Frontal cortex (tissue), 4 donors: ENCODE measurements around the gene PLS1. TPM values are rescaled to one million over a fixed set of nuclear protein-coding genes. Genes with fewer than 3 reads are reported as not detected.

Experiments used
- DNase-seq, 2 donors: peaks; one replicate each; pipeline ENCODE4 v3.0.0; 2012; ENCODE audit warnings: low spot score in 2 of 2
- FAIRE-seq: peaks from 2 replicates; lab custom pipeline; 2012; peaks lifted over from hg19 to GRCh38; lab: Jason Lieb, UNC
- total RNA-seq: library from RNA; depleted of rRNA; stranded (reverse); fragments of >200 nt; gene quantifications from one replicate; pipeline ENCODE4 v1.2.3, GENCODE V29; 2014
- donor health status: control.
- donor health status: control.
- donor health status: control.

The PLS1 gene
- total RNA-seq, 1 donor from 2014 or later = 2.4 TPM

DNA sequence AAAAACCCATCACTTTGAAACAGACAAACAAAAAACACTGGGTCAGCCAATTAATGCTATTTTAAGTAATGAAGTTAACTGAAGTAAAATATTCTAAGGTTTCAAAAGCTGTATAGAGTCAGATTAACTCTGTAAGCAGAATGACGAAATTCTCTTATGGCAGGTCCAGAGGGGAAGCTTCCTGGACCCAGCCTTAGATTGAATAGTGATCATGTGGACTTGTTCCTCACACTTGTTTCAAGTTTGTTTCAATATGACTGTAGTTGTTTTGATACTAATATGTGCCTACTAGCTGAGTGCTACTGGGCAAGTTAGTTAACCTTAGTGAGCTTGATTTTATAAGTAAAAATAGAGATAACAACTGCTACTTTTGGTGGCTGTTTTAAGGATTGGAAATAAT is 32.6 kb downstream of the PLS1 start:
- FAIRE-seq (no peak), DNase-seq (no peak)

DNA sequence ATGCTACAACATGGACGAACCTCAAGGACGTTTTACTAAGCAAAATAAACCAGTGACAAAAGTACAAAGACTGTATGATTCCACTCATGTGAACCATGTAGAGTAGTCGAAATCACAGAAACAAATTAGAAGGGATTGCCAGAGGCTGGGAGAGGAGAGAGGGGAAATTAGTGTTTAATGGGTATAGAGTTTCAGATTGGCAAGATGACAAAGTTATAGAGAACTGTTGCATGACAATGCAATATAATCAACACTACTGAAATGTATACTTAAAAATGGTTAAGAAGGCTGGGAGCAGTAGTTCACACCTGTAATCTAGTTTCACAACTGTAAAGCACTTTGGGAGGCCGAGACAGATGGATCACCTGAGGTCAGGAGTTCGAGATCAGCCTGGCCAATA is 36.9 kb downstream of the PLS1 start:
- no peak for DNase-seq

DNA sequence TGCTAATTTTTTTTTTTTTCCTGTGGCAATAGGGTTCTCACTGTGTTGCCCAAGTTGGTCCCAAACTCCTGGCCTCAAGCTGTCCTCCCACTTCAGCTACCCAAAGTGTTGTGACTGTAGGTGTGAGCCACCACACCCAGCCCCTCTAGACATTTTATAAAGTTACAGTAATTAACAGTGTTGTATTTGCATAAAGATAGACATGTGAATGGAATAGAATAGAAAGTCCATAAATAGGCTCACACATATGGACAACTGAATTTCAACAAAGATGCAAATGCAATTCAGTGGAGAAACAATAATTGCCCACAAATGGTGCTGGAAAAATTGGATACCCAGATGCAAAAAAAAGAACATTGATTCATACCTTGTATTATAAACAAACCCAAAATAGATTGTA is 39.9 kb downstream of the PLS1 start:
- FAIRE-seq (no peak), DNase-seq (no peak)

More for the DNA sequence above, 36.9 kb downstream of the PLS1 start:
- FAIRE-seq = no peak

DNA sequence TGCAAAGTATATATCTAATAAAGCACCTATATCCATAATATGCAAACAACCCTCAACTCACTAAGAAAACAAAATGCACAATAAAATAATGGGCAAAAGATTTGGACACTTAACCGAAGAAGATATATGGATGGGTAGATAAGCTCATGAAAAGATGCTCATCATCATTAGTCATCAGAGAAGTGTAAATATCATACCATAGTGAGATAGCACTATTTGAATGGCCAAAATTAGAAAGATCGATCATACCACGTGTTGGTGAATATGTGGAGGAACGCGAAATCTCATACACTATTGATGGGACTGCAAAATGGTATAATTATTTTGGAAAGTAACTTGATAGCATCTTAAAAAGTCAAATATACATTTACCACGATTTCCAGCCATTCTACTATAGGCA is 40.5 kb downstream of the PLS1 start:
- FAIRE-seq (no peak), DNase-seq (no peak)

DNA sequence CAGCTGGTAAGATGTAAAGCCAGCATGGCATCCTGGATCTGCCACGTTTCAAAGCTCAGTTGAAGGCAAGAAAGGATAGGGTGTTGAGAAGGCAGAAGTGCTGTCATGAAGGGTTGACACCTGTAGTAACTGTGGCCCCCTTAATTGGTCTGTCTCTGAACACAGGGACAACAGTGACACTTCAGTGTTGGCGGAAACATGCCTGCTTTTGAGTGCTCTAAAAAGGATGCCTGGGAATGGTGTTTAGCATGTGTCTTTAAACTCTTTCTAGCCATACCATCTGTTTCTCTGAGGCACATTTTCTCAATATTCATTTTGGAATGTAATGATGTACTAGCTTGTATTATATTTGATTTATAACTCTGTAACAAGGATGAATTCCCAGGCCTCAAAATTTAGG is 42.1 kb downstream of the PLS1 start:
- FAIRE-seq (no peak), DNase-seq (no peak)

DNA sequence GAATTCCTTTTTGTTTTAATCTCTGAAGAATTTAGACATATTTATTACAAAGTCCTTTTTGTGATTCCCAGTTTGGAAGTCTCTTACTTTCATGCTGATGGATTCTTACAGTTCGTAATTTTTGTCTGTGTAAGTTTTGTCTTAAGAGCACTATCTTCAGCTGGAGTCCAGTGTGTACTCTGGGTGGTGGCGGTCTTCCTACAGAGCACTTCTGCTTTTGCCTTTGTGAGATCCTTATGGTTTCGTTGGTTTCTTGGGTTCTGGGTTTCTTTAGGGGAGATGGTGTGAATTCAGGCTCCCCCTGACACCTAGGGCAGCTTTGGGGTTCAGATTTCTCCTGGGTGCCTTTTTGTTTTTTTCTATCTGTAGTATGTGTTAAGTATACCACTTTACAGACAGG is 45.3 kb downstream of the PLS1 start:
- FAIRE-seq (no peak), DNase-seq (no peak)

DNA sequence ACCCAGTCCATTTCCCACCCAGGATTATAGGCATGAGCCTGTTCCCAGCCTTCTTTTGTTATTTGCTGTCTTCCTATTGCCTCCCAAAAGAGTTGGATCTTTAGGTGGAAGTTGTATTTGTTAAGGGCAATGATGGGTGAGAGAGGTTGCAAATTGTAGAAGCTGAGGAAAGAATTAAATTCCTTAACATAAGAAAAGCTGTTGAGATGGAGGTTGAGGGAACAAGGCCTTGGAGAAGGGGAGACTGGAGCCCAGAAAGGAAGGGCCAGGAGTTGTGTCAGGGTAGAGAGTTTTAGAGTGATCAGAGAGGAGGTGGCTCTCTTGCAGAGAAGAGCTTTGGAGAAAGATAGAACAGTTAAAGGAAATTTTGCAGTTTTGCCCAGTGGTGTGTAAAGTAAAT is 46.8 kb downstream of the PLS1 start:
- DNase-seq = no peak
- no peak for FAIRE-seq

DNA sequence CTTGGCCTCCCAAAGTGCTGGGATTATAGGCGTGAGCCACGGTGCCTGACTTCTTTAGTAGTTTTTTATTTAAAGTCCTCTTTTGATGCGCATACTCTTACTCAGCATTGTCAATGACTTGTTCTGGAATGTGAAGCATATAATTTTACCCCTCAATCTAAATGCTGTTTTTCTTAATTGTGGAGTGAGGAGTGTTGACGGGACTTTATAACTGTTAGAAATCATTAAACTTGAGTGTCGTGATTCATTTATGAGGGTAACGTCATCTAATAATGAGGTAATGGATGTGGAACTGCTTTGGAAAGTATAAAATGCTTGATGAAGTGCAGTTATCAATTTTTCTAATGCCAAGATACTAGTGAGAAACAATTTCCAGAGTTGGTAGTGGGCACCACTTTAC is 48.3 kb downstream of the PLS1 start:
- DNase-seq = no peak
- FAIRE-seq = no peak

DNA sequence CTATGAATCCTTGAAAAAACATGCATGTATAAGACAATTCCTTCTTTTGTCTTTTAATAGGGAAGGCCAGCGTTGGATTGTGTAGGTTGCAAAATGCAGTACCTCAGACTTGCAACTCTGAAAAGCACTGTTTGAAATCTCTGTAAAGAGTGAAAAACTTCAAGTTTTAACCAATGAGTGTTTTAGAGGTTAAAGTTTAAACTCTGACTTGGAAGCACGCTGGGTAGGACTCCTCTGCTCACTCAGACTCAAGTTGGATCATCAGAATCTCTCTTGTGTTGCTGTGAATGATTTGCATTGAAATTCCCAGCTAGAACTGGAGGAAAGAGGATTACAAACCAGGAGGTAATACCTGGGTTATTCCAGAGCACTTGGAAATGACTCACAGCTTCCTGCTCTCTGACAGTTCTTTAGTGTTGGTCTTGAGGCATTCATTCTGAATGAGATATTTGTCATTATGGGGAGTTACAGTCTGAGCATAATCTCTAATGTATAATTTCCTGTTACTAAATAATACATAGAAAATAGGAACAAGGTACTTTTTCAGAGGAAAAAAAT is 49.1 kb downstream of the PLS1 start:
- FAIRE-seq = no peak
- no peak for DNase-seq

DNA sequence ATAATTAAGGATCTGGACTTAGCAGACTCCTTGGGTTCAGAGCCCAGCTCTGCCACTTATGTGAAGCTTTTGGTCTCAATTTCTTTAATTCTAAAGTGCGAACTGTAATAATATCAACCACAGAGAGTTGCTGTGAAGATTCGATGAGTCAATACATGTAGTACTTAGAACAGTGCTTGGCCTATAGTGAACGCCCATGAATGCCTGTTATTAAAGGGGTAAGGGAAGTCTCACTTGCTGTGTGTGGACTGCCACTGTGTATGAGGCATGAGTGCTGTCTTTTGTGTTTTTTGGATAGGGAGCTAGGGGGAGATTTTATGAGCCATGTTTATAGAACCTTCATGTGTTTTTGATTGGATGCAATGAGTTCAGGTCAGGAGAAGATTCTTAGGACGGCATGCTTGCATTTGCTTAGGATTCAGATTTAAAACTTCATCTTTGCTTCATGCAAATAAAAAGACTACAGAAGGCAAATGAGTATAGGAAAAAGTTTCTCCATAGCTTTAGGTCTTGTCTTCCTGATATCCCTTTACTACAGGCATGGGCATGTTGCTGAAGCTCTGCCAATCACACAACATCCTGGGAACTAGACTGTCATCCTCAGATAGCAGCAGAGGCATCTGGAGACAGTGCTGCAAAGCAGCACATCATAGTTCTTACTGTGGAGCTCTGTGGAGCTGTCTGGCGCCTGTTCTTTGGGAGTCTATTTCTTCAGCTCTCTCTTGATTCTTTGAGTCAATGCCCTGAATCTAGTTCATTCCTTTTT is 50.0 kb downstream of the PLS1 start:
- FAIRE-seq (no peak), DNase-seq (no peak)

DNA sequence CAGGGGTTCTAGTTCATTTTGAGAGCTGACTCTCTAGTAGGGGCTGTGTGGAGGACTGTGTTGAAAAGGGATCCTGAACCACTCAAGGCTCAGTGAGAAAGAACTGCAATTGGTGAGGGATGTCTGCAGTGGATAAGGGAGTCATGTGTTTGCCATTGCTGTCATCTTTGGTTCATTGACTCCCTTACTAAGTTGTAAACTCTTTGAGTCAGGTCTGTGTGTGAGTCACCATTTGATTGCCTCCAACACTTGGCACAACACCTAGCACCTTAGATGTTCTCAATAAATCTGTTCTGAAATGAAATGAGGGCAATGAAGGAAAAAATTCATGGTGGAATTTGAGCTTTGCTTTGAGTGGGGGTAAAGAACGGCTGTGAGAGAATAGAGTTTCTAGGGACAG is 51.7 kb downstream of the PLS1 start:
- no peak for DNase-seq
- no peak for FAIRE-seq

DNA sequence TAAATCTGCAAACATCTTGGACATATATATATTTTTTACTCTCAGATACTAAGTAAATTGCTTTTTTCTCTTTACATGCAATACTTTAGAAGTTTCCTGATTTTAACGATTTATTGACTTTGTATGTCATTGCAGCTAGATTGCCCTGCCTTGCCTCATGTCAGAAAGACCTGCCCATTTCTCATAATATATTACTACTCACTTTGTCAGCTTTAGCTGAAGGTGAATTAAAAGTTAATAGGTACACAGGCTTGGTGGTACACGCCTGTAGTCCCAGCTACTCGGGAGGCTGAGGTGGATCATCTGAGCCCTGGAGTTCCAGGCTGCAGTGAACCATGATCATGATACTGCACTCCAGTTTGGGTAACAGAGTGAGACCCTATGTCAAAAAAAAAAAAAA is 52.8 kb downstream of the PLS1 start:
- DNase-seq (no peak), FAIRE-seq (no peak)

DNA sequence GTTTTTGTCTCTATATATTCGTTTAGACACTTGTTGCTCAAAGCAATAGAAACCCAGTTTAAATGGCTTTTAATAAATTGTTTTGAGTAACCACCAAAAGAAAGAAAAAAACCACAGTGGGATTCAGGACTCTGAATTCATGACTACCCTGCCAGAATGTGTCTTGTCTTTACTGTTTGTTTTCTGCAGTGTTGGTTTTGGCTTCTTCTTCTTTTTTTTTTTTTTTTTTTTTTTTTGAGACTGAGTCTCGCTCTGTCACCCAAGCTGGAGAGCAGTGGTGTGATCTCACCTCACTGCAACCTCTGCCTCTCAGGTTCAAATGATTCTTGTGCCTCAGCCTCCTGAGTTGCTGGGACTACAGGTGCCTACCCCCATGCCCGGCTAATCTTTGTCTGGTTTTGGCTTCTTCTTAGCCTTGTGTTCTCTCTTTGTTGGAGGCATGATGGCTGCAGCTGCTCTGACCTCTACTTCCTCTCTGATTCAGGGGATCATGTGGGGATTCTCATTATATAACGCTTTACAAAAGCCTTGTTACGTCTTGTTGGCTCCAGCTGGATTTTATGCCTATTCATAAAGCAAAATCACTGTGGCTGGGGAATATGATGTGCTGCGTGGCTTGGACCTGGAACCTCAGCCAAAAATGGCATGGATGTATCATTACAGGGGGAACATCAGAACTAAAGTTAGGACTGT is 54.0 kb downstream of the PLS1 start:
- DNase-seq (no peak), FAIRE-seq (no peak)

DNA sequence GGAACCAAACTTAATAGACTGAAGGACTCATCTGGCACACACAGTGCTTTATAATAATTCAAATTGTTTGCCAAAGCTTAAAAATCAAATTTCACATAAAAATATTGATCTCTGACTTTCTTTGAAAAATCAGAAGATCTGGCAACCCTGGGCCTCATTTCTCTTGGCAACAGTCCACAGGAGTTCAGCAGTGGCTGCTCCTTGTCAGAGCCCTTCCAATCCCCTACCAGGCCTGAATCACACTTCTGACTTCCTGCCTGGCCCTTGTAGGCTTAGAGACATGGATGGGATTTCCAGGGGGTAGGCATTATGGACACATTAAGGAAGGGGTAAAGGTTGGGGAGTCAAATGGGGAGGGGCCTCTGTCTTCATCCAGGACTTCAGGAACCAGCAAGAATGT is 55.5 kb downstream of the PLS1 start:
- DNase-seq (no peak), FAIRE-seq (no peak)

DNA sequence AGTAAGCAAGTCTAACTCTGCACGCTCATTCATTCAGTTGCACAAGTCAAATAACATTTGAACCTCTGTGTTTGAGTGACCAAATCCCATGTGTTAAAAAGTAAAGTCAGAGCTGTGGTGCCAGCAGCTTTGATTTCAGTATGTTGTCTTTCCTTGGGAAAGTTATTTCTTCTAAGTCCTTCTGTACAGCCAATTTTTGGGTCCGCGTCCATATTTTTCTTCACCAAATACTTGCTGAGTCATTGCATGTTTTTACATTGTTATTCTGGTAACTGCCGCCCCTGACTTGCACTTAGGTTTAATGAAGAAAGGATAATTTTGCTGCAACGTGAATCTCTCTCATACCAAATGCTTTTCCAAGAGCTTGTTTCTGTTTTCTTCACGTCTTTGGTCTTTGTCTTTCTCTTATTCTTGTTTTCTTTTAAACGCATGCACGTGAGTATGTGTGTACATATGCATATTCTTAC is 56.7 kb downstream of the PLS1 start:
- no peak for DNase-seq
- no peak for FAIRE-seq

DNA sequence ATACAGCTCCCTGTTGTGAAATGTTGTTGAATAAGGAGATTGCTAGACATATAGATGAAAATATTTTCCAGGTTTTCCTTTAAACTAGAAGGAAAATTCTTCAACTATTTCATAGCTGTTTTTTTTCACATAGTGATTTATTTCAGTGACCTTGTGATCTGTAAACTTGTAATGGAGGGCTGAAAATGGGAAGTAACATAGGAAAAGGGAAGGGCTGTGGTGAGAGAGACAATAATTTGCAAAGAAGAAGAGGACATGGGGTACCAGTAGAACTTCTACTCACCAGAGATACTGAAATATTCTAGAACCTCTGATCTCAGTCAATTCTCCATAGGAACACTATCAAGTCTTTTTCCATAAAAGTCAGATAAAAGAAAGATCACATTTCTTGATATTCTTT is 60.4 kb downstream of the PLS1 start:
- FAIRE-seq (no peak), DNase-seq (no peak)

DNA sequence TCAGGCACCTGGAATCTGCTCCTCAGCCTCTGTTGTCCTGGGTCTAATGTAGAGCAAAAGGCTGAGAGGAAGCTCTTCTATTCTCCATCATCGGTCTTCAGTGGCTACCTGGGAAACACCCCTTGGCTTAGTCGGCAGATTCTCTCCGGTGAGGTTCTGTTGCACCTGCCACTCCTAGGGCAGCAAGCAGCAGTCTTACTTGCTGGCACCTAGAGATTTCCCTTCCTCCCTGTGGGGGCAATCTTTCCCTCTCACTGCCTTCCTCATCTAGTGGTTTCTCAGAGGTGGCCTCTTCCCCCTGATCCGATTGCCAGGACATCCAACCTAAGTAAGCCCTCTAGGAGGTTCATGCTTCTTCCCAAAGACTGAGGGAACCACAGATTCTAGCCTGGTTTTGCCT is 60.8 kb downstream of the PLS1 start:
- no peak for FAIRE-seq

DNA sequence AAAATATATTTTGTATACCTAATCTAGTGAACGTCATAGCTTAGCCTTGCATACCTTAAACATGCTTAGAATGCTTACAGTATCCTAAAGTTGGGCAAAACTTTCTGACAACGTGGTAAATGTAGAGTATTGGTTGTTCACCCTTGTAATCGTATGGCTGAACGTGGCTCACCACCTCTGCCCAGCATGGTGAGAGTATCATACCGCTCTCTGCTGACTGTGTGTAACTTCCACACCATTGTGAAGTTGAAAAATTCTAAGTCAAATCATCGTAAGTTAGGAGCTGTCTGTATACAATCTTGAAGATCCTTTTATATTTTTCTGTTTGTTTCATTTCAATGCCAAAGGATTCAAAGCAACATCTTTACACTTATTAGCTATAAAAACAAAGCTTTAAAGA is 64.2 kb downstream of the PLS1 start:
- DNase-seq = no peak
- no peak for FAIRE-seq

More for the DNA sequence above, 60.8 kb downstream of the PLS1 start:
- no peak for DNase-seq

DNA sequence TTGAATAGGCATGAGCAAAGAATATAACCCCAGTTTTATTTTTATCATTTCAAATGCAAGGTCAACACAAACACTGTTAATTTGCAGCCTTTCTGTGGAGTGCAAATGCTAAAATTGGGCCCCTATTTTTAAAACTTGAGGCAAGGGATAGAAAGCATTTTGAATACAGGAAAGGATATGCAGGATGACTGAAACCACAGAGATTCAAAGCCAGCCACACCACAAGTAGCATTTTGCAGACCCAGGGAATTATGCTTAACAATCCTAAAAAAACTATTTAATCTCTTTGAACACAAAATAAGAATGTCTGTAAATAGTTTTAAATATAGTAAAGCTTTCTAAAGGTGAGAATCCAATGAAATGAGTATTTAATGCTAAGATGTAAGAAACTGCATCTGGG is 64.7 kb downstream of the PLS1 start:
- no peak for FAIRE-seq

DNA sequence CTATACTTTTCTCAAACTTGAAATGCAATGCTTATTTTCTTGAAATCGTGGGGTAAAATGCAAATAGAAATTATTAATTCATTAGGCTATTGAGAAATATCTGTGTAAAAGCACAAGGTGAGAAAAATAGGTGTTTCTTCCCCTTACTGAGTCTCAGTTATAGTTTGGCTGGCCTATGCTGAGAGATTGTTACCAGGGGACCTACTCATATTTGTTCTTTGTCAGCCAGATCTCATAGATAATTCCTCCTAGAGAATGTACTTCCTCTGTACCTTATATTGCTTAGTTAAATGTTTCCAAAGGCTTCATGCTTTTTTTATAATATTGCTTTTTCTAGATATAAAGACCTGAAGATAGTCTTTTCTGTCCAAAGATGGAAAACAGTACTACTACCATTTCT is 67.7 kb downstream of the PLS1 start:
- FAIRE-seq (no peak), DNase-seq (no peak)

More for the DNA sequence above, 64.7 kb downstream of the PLS1 start:
- DNase-seq = no peak

DNA sequence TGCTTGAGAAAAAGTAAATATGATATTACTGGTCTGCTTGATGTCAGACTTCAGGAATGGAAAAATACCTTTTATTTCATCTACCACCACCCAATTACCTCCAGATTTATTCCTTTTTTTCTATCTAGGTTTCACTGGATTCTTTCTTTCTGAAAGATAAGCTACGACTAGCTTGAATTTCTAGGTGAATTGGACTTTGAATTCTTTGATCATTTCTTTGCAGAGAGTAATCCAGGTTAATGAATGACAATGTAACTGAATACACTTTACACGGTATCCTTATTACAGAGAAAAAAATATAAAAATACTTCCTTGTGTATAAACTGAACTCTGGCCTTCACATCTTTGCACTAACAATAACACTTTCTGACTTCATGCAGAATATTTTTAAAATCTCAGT is 68.1 kb downstream of the PLS1 start:
- DNase-seq (no peak), FAIRE-seq (no peak)
